Endothelial cell of umbilical vein (primary cell): ENCODE measurements around the gene DYNLT3. TPM values are rescaled to one million over a fixed set of nuclear protein-coding genes. Genes with fewer than 3 reads are reported as not detected.

ENCODE experiments used
- BruUV-seq: library from RNA; stranded (reverse); fragments of 400-500 nt; replicated peaks from 2 replicates; lab custom pipeline; 2021; lab: Mats Ljungman, UMichigan
- CTCF ChIA-PET: fragments of 300-600, 350-600 bp; sonication (Branson Sonifier 250); formaldehyde crosslinking; loops from one replicate; lab custom pipeline; 2021; ENCODE audit warnings: antibody characterized with exemption, inconsistent platforms; lab: Charles Lee
- POLR2A ChIA-PET: fragments of 300-600, 350-600 bp; sonication (Branson Sonifier 250); formaldehyde crosslinking; loops from one replicate; lab custom pipeline; 2021; ENCODE audit warnings: antibody characterized with exemption, inconsistent platforms; lab: Charles Lee
- DNase-seq: peaks from one replicate; pipeline ENCODE4 v3.0.0-alpha.2; 2011; ENCODE audit warnings: low read depth, low spot score
- FAIRE-seq: peaks from 2 replicates; lab custom pipeline; 2011; peaks lifted over from hg19 to GRCh38; lab: Jason Lieb, UNC
- H2AFZ ChIP-seq: 2 replicates; pipeline ENCODE4 v1.6.0; 2012; ENCODE audit warnings: low read depth, low read length, control low read depth, inconsistent platforms
- H3K27ac ChIP-seq: 2 replicates; pipeline ENCODE4 v1.5.1; 2011; ENCODE audit warnings: low read depth, mild to moderate bottlenecking, control low read depth, low read length, moderate library complexity; ENCODE audit not compliant: insufficient read depth
- H3K27me3 ChIP-seq, 2 experiments: 2 replicates each; pipeline versions ENCODE4 v1.6.0 to v1.6.1; 2011; ENCODE audit warnings: low read length in 2 of 2, mixed read lengths in 1 of 2; ENCODE audit not compliant: control insufficient read depth in 2 of 2, insufficient read depth in 2 of 2
- H3K36me3 ChIP-seq, 2 experiments: 2 replicates in 1 of 2; 3 replicates in 1 of 2; pipeline ENCODE4 v1.5.1; 2011; ENCODE audit warnings: low read length in 2 of 2, mild to moderate bottlenecking in 1 of 2, moderate library complexity in 1 of 2; ENCODE audit not compliant: control insufficient read depth in 2 of 2, insufficient read depth in 2 of 2; ENCODE audit errors: extremely low read depth in 1 of 2
- H3K4me1 ChIP-seq: 3 replicates; pipeline ENCODE4 v1.5.1; 2011; ENCODE audit warnings: mild to moderate bottlenecking, low read length; ENCODE audit not compliant: control insufficient read depth, insufficient read depth; ENCODE audit errors: extremely low read depth
- H3K4me2 ChIP-seq: 2 replicates; pipeline ENCODE4 v1.6.1; 2011; ENCODE audit warnings: low read length, control low read depth, mixed read lengths; ENCODE audit not compliant: insufficient read depth
- H3K4me3 ChIP-seq, 3 experiments: fragments of 200-600 bp in 1 of 3; sonication (generic), shearing (Covaris generic) in 1 of 3; replicated peaks in 1 of 3; 2 replicates each; pipeline ENCODE4 v1.5.1; 2011 to 2016; ENCODE audit warnings: control low read depth in 3 of 3, low read length in 3 of 3, mild to moderate bottlenecking in 2 of 3, inconsistent platforms in 1 of 3, low read depth in 1 of 3, moderate library complexity in 1 of 3; ENCODE audit not compliant: insufficient read depth in 1 of 3
- H3K79me2 ChIP-seq: 2 replicates; pipeline ENCODE4 v1.6.0; 2012; ENCODE audit warnings: low read length, inconsistent platforms; ENCODE audit not compliant: control insufficient read depth, insufficient read depth
- H3K9ac ChIP-seq: replicated peaks from 2 replicates; pipeline ENCODE3; 2011; ENCODE audit warnings: low read length, control low read depth; ENCODE audit not compliant: insufficient read depth; ENCODE audit errors: extremely low read depth
- H3K9me1 ChIP-seq: replicated peaks from 3 replicates; pipeline ENCODE4 v1.6.0; 2011; ENCODE audit warnings: mild to moderate bottlenecking, low read length; ENCODE audit not compliant: control insufficient read depth, insufficient read depth; ENCODE audit errors: extremely low read depth
- H3K9me3 ChIP-seq: replicated peaks from 2 replicates; pipeline ENCODE4 v1.5.1; 2012; ENCODE audit warnings: low read length, inconsistent platforms; ENCODE audit not compliant: control insufficient read depth, insufficient read depth
- H4K20me1 ChIP-seq: replicated peaks from 2 replicates; pipeline ENCODE3; 2011; ENCODE audit warnings: mild to moderate bottlenecking, low read length; ENCODE audit not compliant: control insufficient read depth, insufficient read depth; ENCODE audit errors: extremely low read depth
- CTCF ChIP-seq, 2 donors: IDR thresholded peaks; 1 replicate in 1 of 2; 2 replicates in 1 of 2; pipeline ENCODE4 v1.5.1; 2011; ENCODE audit warnings: low read length in 2 of 2, mild to moderate bottlenecking in 2 of 2, moderate library complexity in 2 of 2, control low read depth in 1 of 2, inconsistent platforms in 1 of 2, low read depth in 1 of 2; ENCODE audit not compliant: insufficient read depth in 1 of 2; ENCODE audit errors: extremely low read depth in 1 of 2
- EZH2 ChIP-seq: IDR thresholded peaks from 2 replicates; pipeline ENCODE4 v1.6.1; 2012; ENCODE audit warnings: borderline replicate concordance, low read depth, mild to moderate bottlenecking, moderate library complexity, low read length, inconsistent platforms; ENCODE audit not compliant: severe bottlenecking
- FOS ChIP-seq: IDR thresholded peaks from 2 replicates; pipeline ENCODE4 v1.6.1; 2011; ENCODE audit warnings: mild to moderate bottlenecking, low read length, moderate library complexity, borderline replicate concordance; ENCODE audit not compliant: insufficient read depth
- GATA2 ChIP-seq: IDR thresholded peaks from 2 replicates; pipeline ENCODE4 v1.7.0; 2011; ENCODE audit warnings: low read depth, mild to moderate bottlenecking, moderate library complexity, mixed read lengths, low read length; ENCODE audit not compliant: insufficient read length, insufficient read depth
- JUN ChIP-seq: IDR thresholded peaks from 2 replicates; pipeline ENCODE4 v1.6.1; 2011; ENCODE audit warnings: borderline replicate concordance, low read depth; ENCODE audit not compliant: insufficient read length, insufficient read depth
- MAX ChIP-seq: IDR thresholded peaks from 2 replicates; pipeline ENCODE4 v1.6.1; 2011; ENCODE audit not compliant: insufficient read depth, insufficient read length
- MYC ChIP-seq: IDR thresholded peaks from one replicate; pipeline ENCODE4 v1.6.1; 2011; ENCODE audit warnings: mild to moderate bottlenecking, low read depth, low read length
- POLR2A ChIP-seq: IDR thresholded peaks from 2 replicates; pipeline ENCODE4 v1.6.1; 2012; ENCODE audit warnings: low read depth, mild to moderate bottlenecking, control low read depth, low read length
- POLR2AphosphoS5 ChIP-seq: IDR thresholded peaks from 2 replicates; pipeline ENCODE4 v1.6.1; 2012; ENCODE audit warnings: low read depth, mild to moderate bottlenecking, control low read depth, low read length, moderate library complexity; ENCODE audit not compliant: insufficient read depth
- dilution Hi-C: fragments of 300-500 bp; cut with MboI; formaldehyde crosslinking; loops from one replicate; pipeline ENCODE4 v1.15.0; 2019; ENCODE audit warnings: low sequenced_read_pairs; ENCODE audit not compliant: extremely low pct_ligation_motif_present
- intact Hi-C: fragments of 100-400 bp; cut with micrococcal nuclease; formaldehyde crosslinking; loops from one replicate; pipeline ENCODE4 v1.10.0; 2022
- polyA plus RNA-seq, 4 experiments: library from polyadenylated mRNA; depleted of rRNA in 3 of 4; stranded (reverse) in 3 of 4; unstranded in 1 of 4; fragments of >200 nt; gene quantifications; 2 replicates each; pipeline versions ENCODE4 v1.2.1 to v1.2.3, GENCODE V29; 2011 to 2012; ENCODE audit warnings: missing spikeins in 1 of 4
- total RNA-seq: library from RNA; stranded (reverse); gene quantifications from 2 replicates; pipeline ENCODE4 v1.2.3, GENCODE V29; 2021

The DYNLT3 gene
- total and polyA plus RNA-seq, 2 donors (not counting 3 experiments of a cell fraction or from before 2014, with no cell fraction given): 9.3 to 22.8 TPM

GRCh38 chrX:37817176-37817575 lies 30.2 kb downstream of the DYNLT3 start:
- FAIRE-seq (no peak), DNase-seq (no peak)
- no TSS peak for BruUV-seq
- TF ChIP-seq EZH2: no peak
- Histone ChIP-seq H3K9ac (no peak overlapping the region), H3K4me1 (no peaks in the 10 kb centered on the region), H3K4me3 (no peak overlapping the region), H3K36me3 (no peaks in the 10 kb centered on the region), H3K4me2 (no peak overlapping the region), H3K27me3 (peaks cover 0 to 6% of the 10 kb centered on the region in 2 experiments), H3K79me2 (no peaks in the 10 kb centered on the region), H4K20me1 (no peaks in the 10 kb centered on the region), H3K9me1 (no peaks in the 10 kb centered on the region), H3K27ac (no peak overlapping the region), H3K9me3 (no peaks in the 10 kb centered on the region), H2AFZ (no peak overlapping the region)
- intact Hi-C loops: no loop called here
- ChIA-PET POLR2A (no interaction called here), CTCF (interaction anchor here (1.2 kb wide), 1 partner anchor 72 kb away, joined by 4 read pairs; no protein-coding TSS in a partner anchor)
- dilution Hi-C loops: no loop called here

GRCh38 chrX:37816766-37817165 lies 30.6 kb downstream of the DYNLT3 start:
- Histone ChIP-seq H3K4me3 (no peak overlapping the region), H4K20me1 (no peaks in the 10 kb centered on the region), H3K27ac (no peak overlapping the region), H3K27me3 (peaks cover 0 to 6% of the 10 kb centered on the region in 2 experiments), H3K4me1 (no peaks in the 10 kb centered on the region), H3K9ac (no peak overlapping the region), H3K36me3 (no peaks in the 10 kb centered on the region), H3K4me2 (no peak overlapping the region), H3K9me3 (no peaks in the 10 kb centered on the region), H3K79me2 (no peaks in the 10 kb centered on the region), H3K9me1 (no peaks in the 10 kb centered on the region), H2AFZ (no peak overlapping the region)
- DNase-seq (no peak), FAIRE-seq (no peak)
- TF ChIP-seq CTCF (IDR thresholded peaks at IDR 0.05; ENCODE audit: extremely low read depth in 1 of 2, insufficient read depth in 1 of 2, low read depth in 1 of 2, low read length in 2 of 2): no peak
- no peak for TF ChIP-seq JUN
- no peak for TF ChIP-seq MYC
- no peak for TF ChIP-seq GATA2
- no peak for TF ChIP-seq MAX
- no peak for TF ChIP-seq FOS
- TF ChIP-seq EZH2: no peak
- no peak for TF ChIP-seq POLR2A
- no peak for TF ChIP-seq POLR2AphosphoS5
- ChIA-PET CTCF (interaction anchor here (1.2 kb wide), 1 partner anchor 72 kb away, joined by 4 read pairs; no protein-coding TSS in a partner anchor), POLR2A (no interaction called here)
- dilution Hi-C loops: no loop called here
- intact Hi-C loops: no loop called here
- BruUV-seq: no TSS peak
